Right cardiac atrium (tissue), 5 donors: Measurements from ENCODE around the gene ANKRD40CL. TPM values are rescaled to one million over a fixed set of nuclear protein-coding genes. Genes with fewer than 3 reads are reported as not detected.
A peak's percentile ranks its signal among the peaks of the same experiment; 100 is the strongest.
"Not testable (repeated sequence)": the region's sequence is repeated elsewhere in the genome, so short reads cannot be mapped to it uniquely, and the experiment has no call there.

ENCODE experiments used
- ATAC-seq, 2 donors: fragments of 200-7000 bp; cut with Tn5 transposase; one replicate each; pipeline versions ENCODE4 v1.8.0 to v1.9.1; 2020; ENCODE audit warnings: moderate library complexity in 2 of 2, mild to moderate bottlenecking in 1 of 2
- DNase-seq, 3 donors: peaks; one replicate each; pipeline ENCODE4 v3.0.0-alpha.2; 2020
- H3K27ac ChIP-seq: one replicate; pipeline ENCODE4 v1.5.1; 2013; ENCODE audit warnings: mild to moderate bottlenecking, low read length, control low read depth, moderate library complexity
- H3K27me3 ChIP-seq: one replicate; pipeline ENCODE4 v1.6.1; 2013; ENCODE audit not compliant: control insufficient read depth, insufficient read depth
- H3K4me1 ChIP-seq: one replicate; pipeline ENCODE4 v1.6.1; 2013; ENCODE audit warnings: low read length; ENCODE audit not compliant: control insufficient read depth, insufficient read depth
- H3K4me3 ChIP-seq: one replicate; pipeline ENCODE4 v1.5.1; 2013; ENCODE audit warnings: low read length, control low read depth
- H3K9me3 ChIP-seq: one replicate; pipeline ENCODE4 v1.6.1; 2013; ENCODE audit warnings: low read length; ENCODE audit not compliant: control insufficient read depth
- WGBS: extraction: QIAGEN DNeasy Blood & Tissue Kit; methylation state at CpG from one replicate; pipeline ENCODE4 v1.1.7; 2013; 5-methylcytosine and 5-hydroxymethylcytosine counted together
- intact Hi-C, 4 donors: fragments of 100-400 bp; cut with DNase I; formaldehyde crosslinking; loops; one replicate each; pipeline versions ENCODE4 v1.11.0 to v1.14.0; 2022 to 2023
- polyA plus RNA-seq: library from polyadenylated mRNA; stranded (reverse); fragments of 200-250 nt; gene quantifications from one replicate; pipeline ENCODE4 v1.2.3, GENCODE V29; 2013
- total RNA-seq, 4 donors: library from RNA; stranded (reverse); fragmentation: NEBNext Ultra II Directional; extraction: Animal tissue kit (Norgen Biotek cat#: 25700); gene quantifications; one replicate each; pipeline ENCODE4 v1.2.1, GENCODE V29; 2021
- donor health status: healthy with polysubstance abuse.
- donor health status: DM: no; HTN: yes; CAD: no.
- donor health status: DM: no; HTN: no; CAD: no.
- donor health status: DM: no; HTN: yes; CAD: no; lungs with severe emphysema.
- donor health status: DM: yes; HTN: yes; CAD: no.

Gene ANKRD40CL
- total and polyA plus RNA-seq, 5 donors = not detected

DNA sequence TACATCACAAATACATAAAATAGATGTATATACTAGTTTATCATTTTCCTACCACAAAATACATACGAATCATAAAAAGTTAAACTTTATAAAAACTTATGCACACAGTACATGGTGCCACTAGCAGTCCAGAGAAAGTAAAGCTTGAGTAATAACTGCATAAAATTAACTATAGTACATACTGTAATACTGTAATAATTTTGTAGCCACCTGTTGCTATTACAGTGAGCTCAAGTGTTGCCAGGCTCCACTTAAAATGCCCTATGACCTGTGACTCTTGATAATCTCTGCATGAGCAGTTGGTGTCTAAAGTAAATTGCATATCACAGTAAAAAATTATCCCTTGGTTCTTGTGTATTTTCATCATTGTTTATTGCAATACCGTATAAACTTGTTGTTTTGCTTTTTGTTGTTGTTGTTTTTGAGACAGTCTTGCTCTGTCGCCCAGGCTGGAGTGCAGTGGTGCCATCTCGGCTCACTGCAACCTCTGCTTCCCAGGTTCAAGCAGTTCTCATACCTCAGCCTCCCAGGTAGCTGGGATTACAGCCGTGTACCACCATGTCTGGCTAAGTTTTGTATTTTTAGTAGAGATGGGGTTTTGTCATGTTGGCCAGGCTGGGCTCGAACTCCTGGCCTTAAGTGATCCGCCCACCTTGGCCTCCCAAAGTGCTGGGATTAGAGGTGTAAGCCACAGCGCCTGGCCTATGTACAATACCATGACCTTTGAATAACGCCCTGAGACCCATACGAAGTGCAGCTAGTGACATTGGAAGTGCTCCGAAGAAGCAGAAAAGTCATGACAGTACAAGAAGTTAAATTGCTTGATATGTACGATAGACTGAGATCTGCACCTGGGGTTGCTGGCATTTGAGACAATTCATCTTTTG, 41.3 kb downstream of the ANKRD40CL start:
- WGBS = 75% methylated on average over 12 of the region's 12 CpGs
- no peaks in the 10 kb centered on the region for H3K27me3 ChIP-seq
- peaks cover 17% of the 10 kb centered on the region for H3K4me1 ChIP-seq
- ATAC-seq (no peak), DNase-seq (no peak)
- no peak overlapping the region for H3K4me3 ChIP-seq
- H3K27ac ChIP-seq = no peak overlapping the region
- intact Hi-C loops = no loop called here
- no peaks in the 10 kb centered on the region for H3K9me3 ChIP-seq

DNA sequence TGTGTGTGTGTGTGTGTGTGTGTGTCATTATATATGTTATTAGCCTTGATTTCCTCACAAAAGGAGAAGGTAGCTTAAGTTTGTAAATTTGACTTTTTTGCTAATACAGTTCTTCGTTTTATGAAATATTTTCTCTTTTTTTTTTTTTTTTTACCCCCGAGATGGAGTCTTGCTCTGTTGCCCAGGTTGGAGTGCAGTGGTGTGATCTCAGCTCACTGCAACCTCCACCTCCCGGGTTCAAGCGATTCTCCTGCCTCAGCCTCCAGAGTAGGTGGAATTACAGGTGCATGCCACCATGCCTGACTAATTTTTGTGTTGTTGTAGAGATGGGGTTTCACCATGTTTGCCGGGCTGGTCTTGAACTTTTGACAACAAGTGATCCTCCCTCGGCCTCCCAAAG, 42.7 kb downstream of the ANKRD40CL start:
- H3K4me3 ChIP-seq, H3K9me3 ChIP-seq, ATAC-seq, H3K27me3 ChIP-seq, DNase-seq, intact Hi-C loops, H3K27ac ChIP-seq: not testable (repeated sequence)
- 98% methylated on average over 6 of the region's 6 CpGs for WGBS
- H3K4me1 ChIP-seq = peaks cover 11% of the 10 kb centered on the region

DNA sequence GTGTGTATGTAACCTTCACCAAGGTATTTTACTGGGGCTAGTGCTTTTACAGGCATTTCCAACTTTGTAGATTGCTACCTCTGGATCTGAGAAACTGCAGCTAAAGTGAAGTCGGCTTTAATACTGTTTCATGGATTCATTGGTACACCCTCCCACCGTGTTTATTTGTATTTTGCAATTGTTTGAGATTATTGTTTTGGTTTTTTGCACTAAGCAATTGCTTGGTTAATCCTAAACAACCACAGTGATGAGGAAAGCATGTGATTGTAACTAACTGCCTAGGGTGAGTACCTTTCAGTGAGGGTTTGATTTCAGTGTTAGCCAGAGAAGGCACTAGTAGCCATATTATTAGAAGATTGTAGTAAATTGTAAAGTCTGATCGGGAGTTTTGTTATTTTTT, 44.6 kb downstream of the ANKRD40CL start:
- H3K27me3 ChIP-seq = no peaks in the 10 kb centered on the region
- peak overlapping the region; percentile 12 for H3K4me3 ChIP-seq
- intact Hi-C loops = no loop called here
- 47% methylated on average over 3 of the region's 3 CpGs for WGBS
- H3K27ac ChIP-seq = no peak overlapping the region
- H3K4me1 ChIP-seq = peaks cover 10% of the 10 kb centered on the region
- H3K9me3 ChIP-seq = no peaks in the 10 kb centered on the region
- ATAC-seq (no peak), DNase-seq (no peak)

DNA sequence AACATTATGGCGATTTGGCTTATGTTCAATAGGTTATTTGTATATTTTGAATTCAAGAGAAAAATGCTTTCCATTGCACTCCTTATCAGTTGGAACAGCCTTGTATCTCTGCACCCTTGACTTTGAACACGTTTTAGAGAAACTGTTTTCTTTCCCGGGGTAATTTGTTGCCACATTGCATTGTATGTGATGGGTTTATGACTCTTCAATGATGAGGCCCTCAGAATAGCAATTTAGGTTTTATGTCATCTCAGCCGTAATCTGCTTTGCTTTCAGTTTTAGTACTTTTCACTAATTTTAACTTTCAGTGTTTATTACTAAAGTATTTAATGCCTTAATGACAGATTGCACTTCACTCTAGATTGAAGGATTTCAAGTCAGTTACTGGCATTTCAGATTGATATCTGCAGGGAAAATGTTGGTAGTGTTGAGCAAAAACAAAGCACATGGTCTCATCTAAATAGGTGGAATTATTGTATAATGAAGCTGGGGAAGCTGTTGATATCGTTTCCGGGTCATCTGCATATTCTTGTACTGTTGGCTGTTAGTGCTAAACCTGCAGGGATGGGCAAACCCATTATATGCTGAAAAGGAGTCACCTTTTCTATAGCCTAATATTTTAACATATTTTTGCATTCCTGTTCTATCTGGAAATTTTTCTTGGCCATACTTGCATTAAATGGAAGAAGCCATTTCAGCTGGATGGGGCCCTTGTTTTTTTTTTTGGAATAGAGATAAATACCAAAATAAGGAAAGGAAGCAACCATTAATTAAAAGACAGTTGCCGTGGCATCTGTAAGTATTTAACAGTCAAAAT, 45.9 kb downstream of the ANKRD40CL start:
- Histone ChIP-seq H3K4me1 (peaks cover 10% of the 10 kb centered on the region), H3K27ac (no peak overlapping the region), H3K27me3 (no peaks in the 10 kb centered on the region), H3K4me3 (peak overlapping the region; percentile 86), H3K9me3 (no peaks in the 10 kb centered on the region)
- intact Hi-C loops = no loop called here
- ATAC-seq (no peak), DNase-seq (no peak)
- WGBS = 4% methylated on average over 7 of the region's 7 CpGs

DNA sequence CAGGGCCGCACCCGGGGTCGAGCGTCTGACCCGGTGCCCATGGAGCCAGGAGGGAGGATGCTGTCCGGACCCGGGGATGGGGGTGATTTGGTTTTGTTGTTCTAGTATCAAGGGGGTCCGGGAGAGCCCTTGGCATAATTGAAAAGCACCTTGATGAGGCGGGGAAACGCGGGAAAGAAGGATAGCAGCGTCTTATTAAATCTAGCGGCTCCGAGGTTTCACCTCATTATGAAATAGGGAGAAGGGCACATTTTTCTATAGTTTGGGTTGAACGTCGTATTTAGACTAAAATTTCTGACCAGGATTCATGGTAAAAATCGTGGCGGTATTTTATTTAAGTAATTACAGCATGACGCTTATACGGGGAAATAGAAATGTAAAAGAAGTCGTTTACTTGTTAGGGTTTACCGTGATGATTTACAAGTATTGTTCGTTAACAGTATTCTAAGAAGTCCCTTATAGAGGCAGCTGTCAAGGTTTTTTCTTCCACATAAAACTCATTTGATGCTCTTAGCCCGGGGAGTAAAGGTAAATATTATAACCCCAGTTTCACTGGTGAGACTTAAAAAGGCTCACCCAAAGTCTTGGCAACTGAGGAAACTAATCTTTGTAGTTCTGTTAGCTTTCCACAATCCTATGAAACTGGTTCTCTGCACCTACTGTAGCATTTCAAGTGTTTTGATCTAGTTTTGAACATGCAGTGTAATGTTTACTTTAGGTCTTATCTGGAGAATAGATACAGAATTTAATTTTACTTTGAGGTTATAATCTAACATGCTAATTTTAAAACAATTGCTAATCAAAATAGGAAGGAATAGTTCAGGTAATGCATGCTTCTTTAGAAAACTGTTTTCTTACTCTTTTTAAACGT, 47.2 kb downstream of the ANKRD40CL start:
- Histone ChIP-seq H3K4me1 (peaks cover 4% of the 10 kb centered on the region), H3K4me3 (peak overlapping the region; percentile 86)

DNA sequence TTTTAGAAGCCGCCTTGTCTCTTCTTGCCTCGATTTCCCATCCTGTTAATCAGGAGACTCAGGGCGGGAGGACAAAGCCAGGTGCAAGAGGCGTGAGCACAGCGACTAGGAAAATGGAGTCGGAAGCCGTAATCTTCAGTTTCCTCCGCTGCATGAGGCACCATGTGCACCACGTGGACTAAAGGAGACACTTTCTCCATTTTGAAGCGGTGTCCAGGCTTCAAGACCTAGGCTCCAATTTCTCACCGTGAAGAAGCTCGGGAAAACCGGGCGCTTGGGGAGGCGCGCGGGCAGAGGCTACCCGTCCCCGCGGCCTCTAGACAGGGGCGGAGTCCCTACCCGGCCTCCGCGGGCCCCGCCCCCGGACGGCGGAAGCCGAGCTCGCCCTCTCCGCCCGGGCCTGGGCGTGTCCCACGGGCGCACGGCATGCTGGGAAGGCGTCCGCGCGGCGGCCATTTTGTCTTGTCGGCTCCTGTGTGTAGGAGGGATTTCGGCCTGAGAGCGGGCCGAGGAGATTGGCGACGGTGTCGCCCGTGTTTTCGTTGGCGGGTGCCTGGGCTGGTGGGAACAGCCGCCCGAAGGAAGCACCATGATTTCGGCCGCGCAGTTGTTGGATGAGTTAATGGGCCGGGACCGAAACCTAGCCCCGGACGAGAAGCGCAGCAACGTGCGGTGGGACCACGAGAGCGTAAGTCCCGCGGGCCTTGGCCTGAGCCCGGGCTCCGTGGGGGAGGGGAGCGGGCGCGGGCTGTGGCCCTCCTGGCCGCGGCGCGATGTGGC, 48.0 kb downstream of the ANKRD40CL start, which contains the start of gene LUC7L3:
Gene LUC7L3 (plus strand): TSS at position 460 of the 780 bp plus-strand sequence. CDS start 130 bp downstream, at position 590.
- peak; percentile 98 to 99 for ATAC-seq
- WGBS = 2% methylated on average over 76 of the region's 76 CpGs

More for the DNA sequence above, 47.2 kb downstream of the ANKRD40CL start:
- under 1% methylated on average over 25 of the region's 25 CpGs for WGBS
- intact Hi-C loops = no loop called here
- H3K9me3 ChIP-seq = no peaks in the 10 kb centered on the region
- H3K27me3 ChIP-seq = no peaks in the 10 kb centered on the region
- no peak for DNase-seq
- peak overlapping the region; percentile 97 for H3K27ac ChIP-seq
- ATAC-seq = no peak

DNA sequence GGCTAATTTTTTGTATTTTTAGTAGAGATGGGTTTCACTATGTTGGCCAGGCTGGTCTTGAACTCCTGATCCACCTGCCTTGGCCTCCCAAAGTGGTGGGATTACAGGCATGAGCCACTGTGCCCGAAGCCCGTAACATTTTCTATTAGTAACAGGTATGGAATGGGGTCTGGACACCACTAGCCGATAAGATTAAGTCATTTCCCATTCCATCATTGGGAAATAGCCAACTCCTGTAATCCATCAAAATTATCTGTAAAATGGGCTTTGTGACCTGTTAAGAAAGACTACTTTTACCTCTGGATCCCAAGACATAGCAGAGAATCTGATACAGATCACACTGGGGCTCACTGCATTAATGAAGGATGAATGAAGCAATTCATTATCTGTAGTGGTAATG, 51.8 kb downstream of the ANKRD40CL start:
- ATAC-seq = no peak
- intact Hi-C loops = no loop called here
- 81% methylated on average over 3 of the region's 3 CpGs for WGBS

More for the DNA sequence above, 48.0 kb downstream of the ANKRD40CL start, which contains the start of gene LUC7L3:
- no peaks in the 10 kb centered on the region for H3K9me3 ChIP-seq
- peak within 1 kb of the TSS; percentile 86 for H3K4me3 ChIP-seq
- intact Hi-C loops = no loop called here
- peak within 1 kb of the TSS; percentile 97 for H3K27ac ChIP-seq
- peak; percentile 94 to 98 (median 97) for DNase-seq
- no peaks in the 10 kb centered on the region for H3K27me3 ChIP-seq
- peaks cover 4% of the 10 kb centered on the region for H3K4me1 ChIP-seq

DNA sequence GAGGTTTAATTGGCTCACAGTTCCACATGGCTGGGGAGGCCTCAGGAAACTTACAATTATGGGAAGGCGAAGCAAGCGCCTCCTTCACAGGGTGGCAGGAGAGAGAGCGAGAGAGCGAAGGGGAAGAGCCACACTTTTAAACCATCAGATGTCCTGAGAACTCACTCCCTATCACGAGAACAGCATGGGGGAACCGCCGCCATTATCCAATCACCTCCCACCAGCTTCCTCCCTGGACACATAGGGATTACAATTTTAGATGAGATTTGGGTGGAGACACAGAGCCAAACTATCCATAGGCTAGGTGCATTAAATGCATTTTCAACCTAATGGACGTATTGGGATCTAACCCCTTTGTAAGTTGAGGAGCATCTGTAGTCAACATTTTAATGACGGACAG, 54.7 kb downstream of the ANKRD40CL start:
- H3K4me3 ChIP-seq = no peak overlapping the region
- no peaks in the 10 kb centered on the region for H3K27me3 ChIP-seq
- 75% methylated on average over 9 of the region's 9 CpGs for WGBS
- DNase-seq (no peak), ATAC-seq (no peak)
- intact Hi-C loops = no loop called here
- H3K9me3 ChIP-seq = no peaks in the 10 kb centered on the region
- no peak overlapping the region for H3K27ac ChIP-seq
- peaks cover 7% of the 10 kb centered on the region for H3K4me1 ChIP-seq

More for the DNA sequence above, 51.8 kb downstream of the ANKRD40CL start:
- Histone ChIP-seq H3K27ac (no peak overlapping the region), H3K27me3 (no peaks in the 10 kb centered on the region), H3K4me1 (peaks cover 2% of the 10 kb centered on the region), H3K9me3 (no peaks in the 10 kb centered on the region), H3K4me3 (no peak overlapping the region)
- no peak for DNase-seq
